Caco-2 (cell line): ENCODE data around the gene PRDM9. TPM values are rescaled to one million over a fixed set of nuclear protein-coding genes. Genes with fewer than 3 reads are reported as not detected.

Experiments
- BruUV-seq: library from RNA; stranded (reverse); fragments of 400-500 nt; replicated peaks from 2 replicates; lab custom pipeline; 2021; lab: Mats Ljungman, UMichigan
- CTCF ChIA-PET: fragments of 300-600 bp; sonication (Branson Sonifier 250); formaldehyde crosslinking; loops from one replicate; lab custom pipeline; 2022; ENCODE audit warnings: antibody characterized with exemption; lab: Charles Lee
- POLR2A ChIA-PET: fragments of 300-600 bp; sonication (Branson Sonifier 250); formaldehyde crosslinking; loops from one replicate; lab custom pipeline; 2022; ENCODE audit warnings: antibody characterized with exemption; lab: Charles Lee
- DNase-seq, 2 experiments: peaks; one replicate each; pipeline versions ENCODE4 v3.0.0 to v3.0.0-alpha.2; 2020 to 2022
- H3K27me3 ChIP-seq: replicated peaks from 2 replicates; pipeline ENCODE4 v1.6.0; 2011; ENCODE audit warnings: low read length; ENCODE audit not compliant: control insufficient read depth, insufficient read depth
- H3K36me3 ChIP-seq: 2 replicates; pipeline ENCODE4 v1.5.1; 2011; ENCODE audit warnings: low read length; ENCODE audit not compliant: control insufficient read depth, insufficient read depth
- H3K4me1 ChIP-seq: fragments of 250-450 bp; sonication (Bioruptor Pico); 2 replicates; pipeline ENCODE4 v1.5.1; 2020; ENCODE audit warnings: mild to moderate bottlenecking
- H3K4me3 ChIP-seq: 2 replicates; pipeline ENCODE4 v1.5.1; 2011; ENCODE audit warnings: low read depth, mild to moderate bottlenecking, control low read depth, low read length
- H3K9me3 ChIP-seq: fragments of 250-450 bp; sonication (Bioruptor Pico); 2 replicates; pipeline ENCODE4 v1.5.1; 2020; ENCODE audit warnings: mild to moderate bottlenecking, moderate library complexity
- H3K27ac Mint-ChIP-seq: one replicate; pipeline ENCODE4 v1.8.0; 2022; ENCODE audit warnings: mixed read lengths; ENCODE audit not compliant: unreplicated experiment
- H3K27me3 Mint-ChIP-seq: one replicate; pipeline ENCODE4 v1.8.0; 2022; ENCODE audit warnings: mixed read lengths; ENCODE audit not compliant: insufficient read depth, unreplicated experiment
- H3K36me3 Mint-ChIP-seq: one replicate; pipeline ENCODE4 v1.8.0; 2022; ENCODE audit warnings: mild to moderate bottlenecking, mixed read lengths; ENCODE audit not compliant: insufficient read depth, unreplicated experiment
- H3K4me1 Mint-ChIP-seq: one replicate; pipeline ENCODE4 v1.8.0; 2022; ENCODE audit warnings: low read depth, mixed read lengths; ENCODE audit not compliant: unreplicated experiment
- H3K4me3 Mint-ChIP-seq: one replicate; pipeline ENCODE4 v1.8.0; 2022; ENCODE audit warnings: mild to moderate bottlenecking, moderate library complexity, mixed read lengths; ENCODE audit not compliant: unreplicated experiment
- H3K9me3 Mint-ChIP-seq: one replicate; pipeline ENCODE4 v1.8.0; 2022; ENCODE audit warnings: mixed read lengths; ENCODE audit not compliant: unreplicated experiment
- intact Hi-C: fragments of 100-400 bp; cut with micrococcal nuclease; formaldehyde crosslinking; loops from one replicate; pipeline ENCODE4 v1.10.0; 2022; ENCODE audit not compliant: unreplicated experiment
- total RNA-seq: library from RNA; stranded (reverse); gene quantifications from 2 replicates; pipeline ENCODE4 v1.2.3, GENCODE V29; 2022
- TF ChIP-seq, protein P1 (sequence below), 2 experiments: fragments of 200-600 bp in 1 of 2; IDR thresholded peaks; 1 replicate in 1 of 2; 2 replicates in 1 of 2; pipeline versions ENCODE4 v1.5.1 to v1.8.0; 2011 to 2022; ENCODE audit warnings: antibody characterized with exemption in 1 of 2, control low read depth in 1 of 2, inconsistent platforms in 1 of 2, low read depth in 1 of 2, low read length in 1 of 2, mild to moderate bottlenecking in 1 of 2, moderate library complexity in 1 of 2; ENCODE audit not compliant: insufficient read depth in 1 of 2, severe bottlenecking in 1 of 2, unreplicated experiment in 1 of 2

Gene PRDM9
- total RNA-seq, 1 experiment from 2014 or later, result not detected

DNA sequence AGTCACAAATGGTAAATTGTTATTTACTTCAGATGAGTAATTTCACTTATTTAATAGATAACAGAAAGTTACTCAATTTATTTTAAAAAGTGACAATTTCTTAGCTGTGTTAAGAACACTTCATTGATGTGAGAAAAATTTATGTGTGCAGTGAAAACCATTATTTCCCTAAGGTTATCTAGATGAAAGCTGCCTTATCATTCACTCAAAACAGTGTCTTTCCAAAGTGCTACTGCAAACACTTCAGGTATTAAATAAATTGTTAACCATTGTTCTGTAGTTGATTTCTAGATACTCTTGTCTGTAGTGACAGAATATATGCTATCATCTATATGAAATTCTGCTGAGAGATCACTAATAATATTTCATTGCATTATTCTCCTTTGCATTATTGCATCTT is 33.5 kb upstream of the PRDM9 start:
- CTCF ChIA-PET, result no interaction called here
- no peak overlapping the region for H3K4me3 ChIP-seq
- POLR2A ChIA-PET, result no interaction called here
- no peaks in the 10 kb centered on the region for H3K27me3 ChIP-seq
- H3K27ac Mint-ChIP-seq, result no peak overlapping the region
- BruUV-seq, result no TSS peak
- H3K9me3 ChIP-seq, result no peaks in the 10 kb centered on the region
- DNase-seq, result no peak
- H3K4me3 Mint-ChIP-seq, result no peak overlapping the region
- no peaks in the 10 kb centered on the region for H3K4me1 ChIP-seq
- no peaks in the 10 kb centered on the region for H3K36me3 ChIP-seq
- TF ChIP-seq, protein P1, sequence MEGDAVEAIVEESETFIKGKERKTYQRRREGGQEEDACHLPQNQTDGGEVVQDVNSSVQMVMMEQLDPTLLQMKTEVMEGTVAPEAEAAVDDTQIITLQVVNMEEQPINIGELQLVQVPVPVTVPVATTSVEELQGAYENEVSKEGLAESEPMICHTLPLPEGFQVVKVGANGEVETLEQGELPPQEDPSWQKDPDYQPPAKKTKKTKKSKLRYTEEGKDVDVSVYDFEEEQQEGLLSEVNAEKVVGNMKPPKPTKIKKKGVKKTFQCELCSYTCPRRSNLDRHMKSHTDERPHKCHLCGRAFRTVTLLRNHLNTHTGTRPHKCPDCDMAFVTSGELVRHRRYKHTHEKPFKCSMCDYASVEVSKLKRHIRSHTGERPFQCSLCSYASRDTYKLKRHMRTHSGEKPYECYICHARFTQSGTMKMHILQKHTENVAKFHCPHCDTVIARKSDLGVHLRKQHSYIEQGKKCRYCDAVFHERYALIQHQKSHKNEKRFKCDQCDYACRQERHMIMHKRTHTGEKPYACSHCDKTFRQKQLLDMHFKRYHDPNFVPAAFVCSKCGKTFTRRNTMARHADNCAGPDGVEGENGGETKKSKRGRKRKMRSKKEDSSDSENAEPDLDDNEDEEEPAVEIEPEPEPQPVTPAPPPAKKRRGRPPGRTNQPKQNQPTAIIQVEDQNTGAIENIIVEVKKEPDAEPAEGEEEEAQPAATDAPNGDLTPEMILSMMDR (IDR thresholded peaks at IDR 0.05; ENCODE audit: insufficient read depth in 1 of 2, low read depth in 1 of 2, low read length in 1 of 2, severe bottlenecking in 1 of 2, unreplicated experiment in 1 of 2), result no peak
- peaks cover 3% of the 10 kb centered on the region for H3K9me3 Mint-ChIP-seq
- no peaks in the 10 kb centered on the region for H3K27me3 Mint-ChIP-seq
- H3K4me1 Mint-ChIP-seq, result no peaks in the 10 kb centered on the region
- no peaks in the 10 kb centered on the region for H3K36me3 Mint-ChIP-seq
- intact Hi-C loops, result no loop called here

DNA sequence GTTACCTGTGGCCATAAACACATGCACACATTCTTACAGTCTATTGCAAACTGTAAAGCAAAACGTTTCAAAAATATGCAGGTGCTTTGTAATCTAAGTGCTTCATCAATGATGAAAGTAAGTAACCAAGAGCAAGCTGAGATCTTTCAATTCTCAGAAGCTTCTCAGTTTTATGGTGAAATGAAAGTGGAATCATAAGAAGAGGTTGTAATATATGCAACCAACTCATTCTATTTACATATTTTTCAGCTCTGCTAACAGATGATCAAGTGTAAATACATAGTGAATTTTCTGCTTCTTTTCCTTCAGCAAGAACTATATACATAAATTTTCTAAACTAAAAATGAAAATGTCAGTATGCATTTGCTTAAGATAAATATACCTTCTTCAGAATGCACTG is 33.1 kb upstream of the PRDM9 start:
- Mint-ChIP-seq H3K4me1 (no peaks in the 10 kb centered on the region), H3K27me3 (no peaks in the 10 kb centered on the region), H3K27ac (no peak overlapping the region), H3K4me3 (no peak overlapping the region), H3K9me3 (no peaks in the 10 kb centered on the region), H3K36me3 (no peaks in the 10 kb centered on the region)
- H3K36me3 ChIP-seq, result no peaks in the 10 kb centered on the region
- TF ChIP-seq, protein P1 (IDR thresholded peaks at IDR 0.05; ENCODE audit: insufficient read depth in 1 of 2, low read depth in 1 of 2, low read length in 1 of 2, severe bottlenecking in 1 of 2, unreplicated experiment in 1 of 2), result no peak
- intact Hi-C loops, result no loop called here
- no peak overlapping the region for H3K4me3 ChIP-seq
- POLR2A ChIA-PET, result no interaction called here
- no peak for DNase-seq
- BruUV-seq, result no TSS peak
- no peaks in the 10 kb centered on the region for H3K27me3 ChIP-seq
- H3K4me1 ChIP-seq, result no peaks in the 10 kb centered on the region
- no peaks in the 10 kb centered on the region for H3K9me3 ChIP-seq
- CTCF ChIA-PET, result no interaction called here

DNA sequence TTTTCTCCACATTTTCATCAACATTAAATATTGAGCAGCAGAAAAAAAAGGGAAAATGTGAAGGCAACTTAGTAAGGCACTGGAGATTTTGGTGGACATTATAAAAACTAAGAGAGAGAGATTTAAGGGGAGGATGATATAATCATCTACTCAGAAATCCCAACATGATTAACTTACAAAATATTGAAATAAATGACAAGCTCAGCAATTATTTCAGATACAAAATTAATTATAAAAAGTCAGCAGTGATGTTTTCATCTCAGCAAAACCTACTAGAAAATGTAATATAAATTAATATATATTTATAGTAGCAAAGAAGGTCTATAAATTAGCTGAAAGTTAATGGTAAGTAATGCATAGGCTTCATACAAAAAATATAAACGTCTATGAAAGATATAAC is 30.8 kb upstream of the PRDM9 start:
- no peaks in the 10 kb centered on the region for H3K36me3 ChIP-seq

More for the DNA sequence above, 30.8 kb upstream of the PRDM9 start:
- H3K4me1 ChIP-seq, result no peaks in the 10 kb centered on the region
- no peak overlapping the region for H3K4me3 ChIP-seq
- no TSS peak for BruUV-seq
- H3K4me1 Mint-ChIP-seq, result no peaks in the 10 kb centered on the region
- DNase-seq, result no peak
- intact Hi-C loops, result no loop called here
- CTCF ChIA-PET, result no interaction called here
- no peak overlapping the region for H3K27ac Mint-ChIP-seq
- TF ChIP-seq, protein P1 (IDR thresholded peaks at IDR 0.05; ENCODE audit: insufficient read depth in 1 of 2, low read depth in 1 of 2, low read length in 1 of 2, severe bottlenecking in 1 of 2, unreplicated experiment in 1 of 2), result no peak
- no peaks in the 10 kb centered on the region for H3K9me3 ChIP-seq
- H3K4me3 Mint-ChIP-seq, result no peak overlapping the region
- POLR2A ChIA-PET, result no interaction called here
- H3K36me3 Mint-ChIP-seq, result no peaks in the 10 kb centered on the region
- H3K27me3 ChIP-seq, result no peaks in the 10 kb centered on the region
- no peaks in the 10 kb centered on the region for H3K9me3 Mint-ChIP-seq
- H3K27me3 Mint-ChIP-seq, result no peaks in the 10 kb centered on the region
